GM12891 (cell line): ENCODE measurements around the gene MIEF1.
"Not testable (repeated sequence)": the region's sequence is repeated elsewhere in the genome, so short reads cannot be mapped to it uniquely, and the experiment has no call there.

ENCODE experiments used
- DNase-seq: peaks from one replicate; pipeline ENCODE4 v3.0.0; 2011; ENCODE audit warnings: low spot score; ENCODE audit not compliant: insufficient read length
- FAIRE-seq: peaks from 2 replicates; lab custom pipeline; 2011; peaks lifted over from hg19 to GRCh38; lab: Jason Lieb, UNC
- PAX5 ChIP-seq: IDR thresholded peaks from 2 replicates; pipeline ENCODE4 v1.6.1; 2011; ENCODE audit warnings: low read length, moderate library complexity, mild to moderate bottlenecking; ENCODE audit not compliant: insufficient read depth, severe bottlenecking
- POLR2A ChIP-seq: IDR thresholded peaks from 2 replicates; pipeline ENCODE4 v1.6.1; 2011; ENCODE audit warnings: low read depth, low read length, control low read depth
- POLR2AphosphoS5 ChIP-seq: IDR thresholded peaks from 2 replicates; pipeline ENCODE4 v1.6.1; 2011; ENCODE audit warnings: low read depth, low read length, control low read depth
- POU2F2 ChIP-seq: IDR thresholded peaks from 2 replicates; pipeline ENCODE4 v1.6.1; 2011; ENCODE audit warnings: low read depth, mild to moderate bottlenecking, control low read depth, low read length, moderate library complexity
- SPI1 ChIP-seq: IDR thresholded peaks from 2 replicates; pipeline ENCODE4 v1.6.1; 2011; ENCODE audit warnings: low read depth, low read length, control low read depth
- TAF1 ChIP-seq: IDR thresholded peaks from 2 replicates; pipeline ENCODE4 v1.6.1; 2011; ENCODE audit warnings: low read depth, low read length, control low read depth

The MIEF1 gene

DNA sequence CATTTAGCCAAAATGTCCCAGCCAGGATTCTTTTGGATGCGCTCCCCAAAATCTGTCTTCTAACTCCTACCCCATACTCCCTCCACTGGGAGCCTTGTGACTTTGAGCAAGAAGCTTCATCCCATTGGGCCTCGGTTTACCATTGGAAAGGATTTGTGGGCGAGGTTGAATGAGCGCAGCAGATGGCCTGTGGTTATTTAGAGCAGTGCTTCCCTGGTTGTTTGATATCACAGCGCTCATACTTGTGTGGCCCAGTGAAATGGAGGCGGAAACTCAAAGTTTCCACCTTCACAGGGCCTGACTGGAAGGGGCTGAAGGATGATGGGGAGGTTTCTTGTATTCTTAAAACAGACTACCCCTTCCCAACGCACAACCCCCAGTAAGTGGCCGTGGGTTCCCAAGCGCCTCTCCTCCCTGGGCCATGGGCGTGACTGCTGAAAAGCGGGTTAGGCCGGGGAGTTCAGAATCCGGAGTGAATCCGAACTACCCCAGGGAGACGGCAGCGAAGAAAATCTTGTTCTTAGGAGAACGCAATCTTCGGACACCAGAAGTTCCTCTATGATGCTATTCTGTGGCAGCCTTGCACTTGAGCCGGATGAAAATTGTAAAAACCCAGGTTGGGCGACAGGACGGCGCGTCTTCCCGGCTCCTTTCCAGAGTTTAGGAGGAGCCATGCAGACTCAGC lies 17.0 kb downstream of the MIEF1 start:
- FAIRE-seq, result peak; percentile 64
- DNase-seq, result no peak
- TF ChIP-seq POU2F2, result no peak
- no peak; the same call in 1 of the 2 replicates for TF ChIP-seq POLR2AphosphoS5

GRCh38 chr22:39519681-39520225 lies 17.7 kb downstream of the MIEF1 start:
- FAIRE-seq, result peak; percentile 97
- TF ChIP-seq POLR2AphosphoS5 (peak; percentile 90), TAF1 (peak; percentile 60), SPI1 (no peak), POU2F2 (no peak; the same call in 1 of the 2 replicates), PAX5 (no peak), POLR2A (peak; percentile 74)
- DNase-seq, result peak; percentile 97

- TF ChIP-seq POU2F2, result peak; percentile 86
- peak; percentile 99 for TF ChIP-seq TAF1
- no peak for TF ChIP-seq PAX5
- TF ChIP-seq POLR2AphosphoS5, result peak; percentile 99
- TF ChIP-seq SPI1, result no peak
- peak; percentile 99 for TF ChIP-seq POLR2A
- DNase-seq (no peak), FAIRE-seq (no peak)
Measured at GRCh38 chr22:39520226-39521105, 18.4 kb downstream of the MIEF1 start, which contains the start of gene ATF4. ATF4 (plus strand) TSS chr22:39520562; CDS start chr22:39521446, 884 bp downstream.

DNA sequence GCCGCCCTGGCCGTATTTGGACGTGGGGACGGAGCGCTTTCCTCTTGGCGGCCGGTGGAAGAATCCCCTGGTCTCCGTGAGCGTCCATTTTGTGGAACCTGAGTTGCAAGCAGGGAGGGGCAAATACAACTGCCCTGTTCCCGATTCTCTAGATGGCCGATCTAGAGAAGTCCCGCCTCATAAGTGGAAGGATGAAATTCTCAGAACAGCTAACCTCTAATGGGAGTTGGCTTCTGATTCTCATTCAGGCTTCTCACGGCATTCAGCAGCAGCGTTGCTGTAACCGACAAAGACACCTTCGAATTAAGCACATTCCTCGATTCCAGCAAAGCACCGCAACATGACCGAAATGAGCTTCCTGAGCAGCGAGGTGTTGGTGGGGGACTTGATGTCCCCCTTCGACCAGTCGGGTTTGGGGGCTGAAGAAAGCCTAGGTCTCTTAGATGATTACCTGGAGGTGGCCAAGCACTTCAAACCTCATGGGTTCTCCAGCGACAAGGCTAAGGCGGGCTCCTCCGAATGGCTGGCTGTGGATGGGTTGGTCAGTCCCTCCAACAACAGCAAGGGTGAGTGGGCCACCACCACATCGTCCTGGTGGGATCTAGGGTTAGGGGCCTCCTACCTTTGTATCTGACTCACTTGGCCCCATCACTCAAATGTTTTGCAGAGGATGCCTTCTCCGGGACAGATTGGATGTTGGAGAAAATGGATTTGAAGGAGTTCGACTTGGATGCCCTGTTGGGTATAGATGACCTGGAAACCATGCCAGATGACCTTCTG lies 19.2 kb downstream of the MIEF1 start:
- not testable (repeated sequence) for DNase-seq
- peak; percentile 66 for FAIRE-seq
- TF ChIP-seq POLR2A (peak; percentile 36; the same call in 1 of the 2 replicates), POU2F2 (peak; percentile 59; the same call in 1 of the 2 replicates), TAF1 (peak; percentile 36; the same call in 1 of the 2 replicates), POLR2AphosphoS5 (peak; percentile 28; the same call in 1 of the 2 replicates)

GRCh38 chr22:39522091-39522490 lies 20.0 kb downstream of the MIEF1 start:
- FAIRE-seq, result peak; percentile 33
- not testable (repeated sequence) for DNase-seq

- FAIRE-seq, result peak; percentile 38
- peak; percentile 87 for TF ChIP-seq POU2F2
- TF ChIP-seq SPI1, result no peak
- TF ChIP-seq POLR2A, result peak; percentile 98
- no peak for TF ChIP-seq PAX5
- TF ChIP-seq TAF1, result 0 out of 2 replicates have a peak, but pooled peaks have one; percentile 55
- peak; percentile 98 for TF ChIP-seq POLR2AphosphoS5
- DNase-seq, result no peak
Measured at GRCh38 chr22:39522567-39523300, 20.6 kb downstream of the MIEF1 start.

- no peak for FAIRE-seq
- peak; percentile 81 for TF ChIP-seq POLR2A
- TF ChIP-seq POLR2AphosphoS5, result peak; percentile 94
- TF ChIP-seq POU2F2, result 0 out of 2 replicates have a peak, but pooled peaks have one; percentile 9
- 0 out of 2 replicates have a peak, but pooled peaks have one; percentile 44 for TF ChIP-seq TAF1
- TF ChIP-seq PAX5, result no peak
- no peak for TF ChIP-seq SPI1
- no peak for DNase-seq
Measured at GRCh38 chr22:39524089-39524752, 22.1 kb downstream of the MIEF1 start.
